OCI-LY7 (cell line): ENCODE measurements around the gene ARL8B. TPM values are rescaled to one million over a fixed set of nuclear protein-coding genes. Genes with fewer than 3 reads are reported as not detected.

ENCODE experiments used
- BruUV-seq: library from RNA; stranded (reverse); fragments of 400-500 nt; replicated peaks from 2 replicates; lab custom pipeline; 2021; lab: Mats Ljungman, UMichigan
- CTCF ChIA-PET: fragments of 300-600 bp; sonication (Branson Sonifier 250); formaldehyde crosslinking; loops from one replicate; lab custom pipeline; 2022; ENCODE audit warnings: antibody characterized with exemption; ENCODE audit not compliant: unreplicated experiment; lab: Charles Lee
- POLR2A ChIA-PET: fragments of 300-600 bp; sonication (Branson Sonifier 250); formaldehyde crosslinking; loops from one replicate; lab custom pipeline; 2022; ENCODE audit warnings: antibody characterized with exemption; lab: Charles Lee
- DNase-seq: peaks from one replicate; pipeline ENCODE4 v3.0.0-alpha.2; 2015; ENCODE audit warnings: low spot score
- H2AFZ ChIP-seq: fragments of 200-600 bp; sonication (generic), shearing (Covaris generic); 2 replicates; pipeline ENCODE4 v1.6.1; 2014; ENCODE audit warnings: mild to moderate bottlenecking, antibody characterized with exemption, low read length, moderate library complexity
- H3K27ac ChIP-seq: fragments of 200-600 bp; sonication (generic); 2 replicates; pipeline ENCODE4 v1.5.1; 2014; ENCODE audit warnings: mixed run types, low read depth, mild to moderate bottlenecking, moderate library complexity, low read length, inconsistent platforms; ENCODE audit not compliant: poor library complexity, severe bottlenecking
- H3K36me3 ChIP-seq: fragments of 200-600 bp; sonication (generic); 2 replicates; pipeline ENCODE4 v1.6.1; 2014; ENCODE audit warnings: mild to moderate bottlenecking, antibody characterized with exemption, low read length, moderate library complexity, mixed read lengths; ENCODE audit not compliant: insufficient read depth
- H3K4me1 ChIP-seq: fragments of 200-600 bp; sonication (generic); 2 replicates; pipeline ENCODE4 v1.5.1; 2014; ENCODE audit warnings: mild to moderate bottlenecking, low read length; ENCODE audit not compliant: insufficient read depth, poor library complexity, severe bottlenecking
- H3K4me2 ChIP-seq: fragments of 200-600 bp; sonication (generic); 2 replicates; pipeline ENCODE4 v1.6.1; 2014; ENCODE audit warnings: mild to moderate bottlenecking, low read length
- H3K4me3 ChIP-seq: fragments of 200-600 bp; sonication (generic); 2 replicates; pipeline ENCODE4 v1.5.1; 2014; ENCODE audit warnings: mild to moderate bottlenecking, low read depth, low read length; ENCODE audit not compliant: poor library complexity, severe bottlenecking
- H3K79me2 ChIP-seq: fragments of 200-600 bp; sonication (generic); 2 replicates; pipeline ENCODE4 v1.6.1; 2016; ENCODE audit warnings: low read depth, mild to moderate bottlenecking, low read length, moderate library complexity, mixed read lengths; ENCODE audit not compliant: insufficient read depth
- H3K9me2 ChIP-seq: fragments of 200-600 bp; sonication (generic); 2 replicates; pipeline ENCODE4 v1.6.1; 2016; ENCODE audit warnings: mild to moderate bottlenecking, low read length, mixed read lengths; ENCODE audit not compliant: insufficient read depth
- H3K9me3 ChIP-seq: fragments of 200-600 bp; sonication (generic); 2 replicates; pipeline ENCODE4 v1.6.1; 2014; ENCODE audit warnings: mild to moderate bottlenecking, mixed run types, low read length, mixed read lengths
- H4K20me1 ChIP-seq: fragments of 200-600 bp; sonication (generic); 2 replicates; pipeline ENCODE4 v1.6.1; 2014; ENCODE audit warnings: mild to moderate bottlenecking, antibody characterized with exemption, low read length, moderate library complexity, mixed read lengths; ENCODE audit not compliant: insufficient read depth
- CTCF ChIP-seq: fragments of 200-600 bp; sonication (generic); conservative IDR thresholded peaks from 2 replicates; pipeline ENCODE4 v1.5.1; 2014; ENCODE audit warnings: mild to moderate bottlenecking, antibody characterized with exemption, low read length, moderate library complexity, mixed read lengths
- EZH2phosphoT487 ChIP-seq: fragments of 200-600 bp; sonication (generic); IDR thresholded peaks from 2 replicates; pipeline ENCODE4 v1.6.1; 2018; ENCODE audit warnings: low read depth, borderline replicate concordance, mild to moderate bottlenecking, mixed run types, antibody characterized with exemption, low read length, moderate library complexity, mixed read lengths
- intact Hi-C: fragments of 100-400 bp; cut with micrococcal nuclease; formaldehyde crosslinking; loops from one replicate; pipeline ENCODE4 v1.10.0; 2022; ENCODE audit not compliant: unreplicated experiment
- total RNA-seq, 2 experiments: library from RNA; depleted of rRNA in 1 of 2; stranded (reverse); fragments of >200 nt in 1 of 2; shearing (Covaris generic) in 1 of 2; gene quantifications; 2 replicates each; pipeline ENCODE4 v1.2.3, GENCODE V29; 2014 to 2022

Gene ARL8B
- total RNA-seq, 2 experiments from 2014 or later: 27.1 to 60.4 TPM

GRCh38 chr3:5115506-5116162 lies 6.5 kb upstream of the ARL8B start:
- H3K9me2 ChIP-seq: no peaks in the 10 kb centered on the region
- TF ChIP-seq CTCF: no peak
- TF ChIP-seq EZH2phosphoT487: no peak
- ChIA-PET CTCF (no interaction called here), POLR2A (interaction anchor here (0.6 to 0.9 kb wide), 2 partner anchors 9 to 38 kb away, joined by 3 to 4 read pairs; no protein-coding TSS in a partner anchor)
- no peaks in the 10 kb centered on the region for H4K20me1 ChIP-seq
- H2AFZ ChIP-seq: no peak overlapping the region
- H3K4me1 ChIP-seq: no peaks in the 10 kb centered on the region
- intact Hi-C loops: no loop called here
- H3K4me2 ChIP-seq: no peak overlapping the region
- BruUV-seq: no TSS peak
- DNase-seq: no peak
- H3K27ac ChIP-seq: no peak overlapping the region
- no peaks in the 10 kb centered on the region for H3K9me3 ChIP-seq
- no peaks in the 10 kb centered on the region for H3K79me2 ChIP-seq
- H3K4me3 ChIP-seq: no peak overlapping the region
- no peaks in the 10 kb centered on the region for H3K36me3 ChIP-seq

GRCh38 chr3:5116538-5116937 lies 5.6 kb upstream of the ARL8B start:
- BruUV-seq: no TSS peak
- H3K9me2 ChIP-seq: no peaks in the 10 kb centered on the region
- no peak for DNase-seq
- H3K4me1 ChIP-seq: peaks cover 2% of the 10 kb centered on the region
- H3K36me3 ChIP-seq: no peaks in the 10 kb centered on the region
- H2AFZ ChIP-seq: no peak overlapping the region
- no peaks in the 10 kb centered on the region for H3K79me2 ChIP-seq
- POLR2A ChIA-PET: no interaction called here
- no peaks in the 10 kb centered on the region for H4K20me1 ChIP-seq
- no peaks in the 10 kb centered on the region for H3K9me3 ChIP-seq
- H3K27ac ChIP-seq: no peak overlapping the region
- H3K4me3 ChIP-seq: no peak overlapping the region
- intact Hi-C loops: no loop called here
- TF ChIP-seq CTCF (no peak), EZH2phosphoT487 (no peak)
- CTCF ChIA-PET: no interaction called here
- no peak overlapping the region for H3K4me2 ChIP-seq

- Histone ChIP-seq H4K20me1 (peaks cover 20% of the 10 kb centered on the region; the same call in 1 of the 2 replicates), H3K9me2 (no peaks in the 10 kb centered on the region), H3K9me3 (no peaks in the 10 kb centered on the region), H3K4me2 (no peak overlapping the region), H2AFZ (no peak overlapping the region), H3K79me2 (peaks cover 34% of the 10 kb centered on the region), H3K36me3 (peaks cover 9% of the 10 kb centered on the region), H3K4me3 (no peak overlapping the region), H3K4me1 (peaks cover 27% of the 10 kb centered on the region), H3K27ac (no peak overlapping the region)
- intact Hi-C loops: no loop called here
- POLR2A ChIA-PET: no interaction called here
- no TSS peak for BruUV-seq
- no peak for DNase-seq
- CTCF ChIA-PET: no interaction called here
- TF ChIP-seq EZH2phosphoT487 (no peak), CTCF (no peak)
Observed at GRCh38 chr3:5120446-5120845, 1.6 kb upstream of the ARL8B start.
